ENCODE measurements around the gene KNTC1.

KNTC1 gene

GRCh38 chr12:122533856-122534255 lies 6.8 kb downstream of the KNTC1 start:
- no peaks in the 10 kb centered on the region for H3K9me3 ChIP-seq
- TF ChIP-seq CTCF (IDR thresholded peaks at IDR 0.05) = no peak
- no peak overlapping the region for H3K27ac ChIP-seq
- H3K4me1 ChIP-seq (ENCODE audit: control insufficient read depth in 1 of 2, insufficient read depth in 1 of 2, low read depth in 1 of 2, low read length in 1 of 2) = no peaks in the 10 kb centered on the region
- H3K4me3 ChIP-seq (ENCODE audit: low read depth in 1 of 2, low read length in 1 of 2) = no peak overlapping the region
- no peaks in the 10 kb centered on the region for H3K27me3 ChIP-seq
- peaks cover 6% of the 10 kb centered on the region for H3K36me3 ChIP-seq

- no peaks in the 10 kb centered on the region for H3K27me3 ChIP-seq
- no peaks in the 10 kb centered on the region for H3K4me1 ChIP-seq (ENCODE audit: control insufficient read depth in 1 of 2, insufficient read depth in 1 of 2, low read depth in 1 of 2, low read length in 1 of 2)
- H3K9me3 ChIP-seq = no peaks in the 10 kb centered on the region
- no peak overlapping the region for H3K27ac ChIP-seq
- H3K36me3 ChIP-seq = peaks cover 6% of the 10 kb centered on the region
- H3K4me3 ChIP-seq (ENCODE audit: low read depth in 1 of 2, low read length in 1 of 2) = no peak overlapping the region
- no peak for TF ChIP-seq CTCF (IDR thresholded peaks at IDR 0.05)
These were observed 10.0 kb downstream of the KNTC1 start for GRCh38 chr12:122537021-122537420.

GRCh38 chr12:122538496-122538895 lies 11.4 kb downstream of the KNTC1 start:
- Histone ChIP-seq H3K27ac (no peak overlapping the region), H3K9me3 (no peaks in the 10 kb centered on the region), H3K4me1 (ENCODE audit: control insufficient read depth in 1 of 2, insufficient read depth in 1 of 2, low read depth in 1 of 2, low read length in 1 of 2) (no peaks in the 10 kb centered on the region), H3K4me3 (ENCODE audit: low read depth in 1 of 2, low read length in 1 of 2) (no peak overlapping the region), H3K27me3 (no peaks in the 10 kb centered on the region), H3K36me3 (peaks cover 19% of the 10 kb centered on the region)
- TF ChIP-seq CTCF (IDR thresholded peaks at IDR 0.05) = no peak

DNA sequence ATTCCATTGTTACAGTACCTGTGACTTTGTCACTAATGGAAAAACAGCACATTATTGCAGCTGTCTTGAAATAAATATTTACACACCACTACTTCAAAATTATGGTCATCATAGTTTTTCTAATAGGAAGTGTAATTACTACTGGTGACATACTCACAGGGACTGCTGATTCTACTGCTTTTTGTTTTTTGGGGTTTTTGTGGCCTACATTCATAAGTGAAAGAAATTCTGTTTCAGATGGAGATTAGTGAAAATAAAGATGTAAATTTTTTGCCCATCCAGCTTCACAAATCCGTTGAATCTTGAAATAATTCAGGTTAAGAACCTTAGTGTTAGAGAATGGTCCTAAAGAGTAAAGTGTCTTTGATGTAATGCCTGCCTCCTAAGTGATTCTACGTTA lies 17.5 kb downstream of the KNTC1 start:
- Histone ChIP-seq H3K27me3 (no peaks in the 10 kb centered on the region), H3K4me3 (ENCODE audit: low read depth in 1 of 2, low read length in 1 of 2) (no peak overlapping the region), H3K9me3 (no peaks in the 10 kb centered on the region), H3K4me1 (ENCODE audit: control insufficient read depth in 1 of 2, insufficient read depth in 1 of 2, low read depth in 1 of 2, low read length in 1 of 2) (no peaks in the 10 kb centered on the region), H3K27ac (no peak overlapping the region), H3K36me3 (peaks cover 41% of the 10 kb centered on the region)
- TF ChIP-seq CTCF (IDR thresholded peaks at IDR 0.05) = no peak

DNA sequence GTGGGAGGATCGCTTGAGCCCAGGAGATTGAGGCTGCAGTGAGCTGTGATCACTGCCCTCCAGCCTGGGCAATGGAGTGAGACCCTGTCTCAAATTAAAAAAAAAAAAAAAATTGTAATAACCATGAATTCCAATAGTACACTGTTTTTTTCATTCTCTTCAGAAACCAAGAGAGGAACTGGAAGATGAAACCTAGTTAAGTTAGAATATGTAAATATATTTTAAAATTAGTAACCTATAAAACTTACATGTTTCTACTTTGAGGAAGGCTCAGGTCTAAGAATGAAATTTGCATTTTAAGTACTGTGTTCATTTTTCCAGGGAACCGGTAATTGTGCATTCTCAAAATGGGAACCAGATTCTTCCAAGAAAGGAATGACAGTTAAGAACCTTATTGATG lies 18.8 kb downstream of the KNTC1 start:
- H3K27me3 ChIP-seq = no peaks in the 10 kb centered on the region
- H3K27ac ChIP-seq = no peak overlapping the region
- TF ChIP-seq CTCF (IDR thresholded peaks at IDR 0.05) = no peak
- H3K4me3 ChIP-seq (ENCODE audit: low read depth in 1 of 2, low read length in 1 of 2) = no peak overlapping the region
- H3K9me3 ChIP-seq = no peaks in the 10 kb centered on the region
- H3K4me1 ChIP-seq (ENCODE audit: control insufficient read depth in 1 of 2, insufficient read depth in 1 of 2, low read depth in 1 of 2, low read length in 1 of 2) = no peaks in the 10 kb centered on the region
- H3K36me3 ChIP-seq = peaks cover 46% of the 10 kb centered on the region

DNA sequence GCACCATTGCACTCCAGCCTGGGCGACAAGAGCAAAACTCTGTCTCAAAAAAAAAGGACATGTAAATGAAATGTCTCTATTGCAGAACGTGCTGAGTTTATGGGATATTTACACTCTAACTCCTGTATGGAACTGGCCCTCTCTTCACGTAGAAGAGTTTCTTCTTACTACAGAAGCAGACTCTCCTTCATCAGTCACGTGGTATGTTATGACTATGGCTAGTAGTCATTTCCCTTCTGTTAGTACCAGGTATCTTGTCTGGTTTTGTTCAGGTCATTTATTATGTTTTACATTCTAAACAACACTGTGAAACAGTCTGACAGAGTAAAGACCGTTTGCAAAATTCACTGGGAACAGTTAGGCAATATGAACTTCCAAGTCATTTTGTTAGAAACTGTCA lies 20.3 kb downstream of the KNTC1 start:
- Histone ChIP-seq H3K36me3 (peaks cover 53% of the 10 kb centered on the region), H3K4me3 (ENCODE audit: low read depth in 1 of 2, low read length in 1 of 2) (no peak overlapping the region), H3K9me3 (no peaks in the 10 kb centered on the region), H3K4me1 (ENCODE audit: control insufficient read depth in 1 of 2, insufficient read depth in 1 of 2, low read depth in 1 of 2, low read length in 1 of 2) (no peaks in the 10 kb centered on the region), H3K27me3 (no peaks in the 10 kb centered on the region), H3K27ac (no peak overlapping the region)
- TF ChIP-seq CTCF (IDR thresholded peaks at IDR 0.05) = no peak

Data from neutrophil (primary cell).